HEK293T (cell line): ENCODE results near the gene EFCAB5.

ENCODE experiments used
- ELF4 ChIP-seq: fragments of 450-650 bp; IDR thresholded peaks from 2 replicates; pipeline ENCODE4 v1.6.1; 2017; ENCODE audit warnings: antibody characterized with exemption
- FOXA1 ChIP-seq: fragments of 450-650 bp; IDR thresholded peaks from 2 replicates; pipeline ENCODE4 v1.6.1; 2016; ENCODE audit warnings: mild to moderate bottlenecking
- FOXM1 ChIP-seq: fragments of 450-650 bp; IDR thresholded peaks from 2 replicates; pipeline ENCODE4 v1.6.1; 2017; ENCODE audit warnings: mild to moderate bottlenecking, borderline replicate concordance
- SP1 ChIP-seq: fragments of 450-650 bp; IDR thresholded peaks from 2 replicates; pipeline ENCODE4 v1.6.1; 2017
- SUZ12 ChIP-seq: fragments of 450-650 bp; IDR thresholded peaks from 2 replicates; pipeline ENCODE4 v1.6.1; 2016; ENCODE audit warnings: mild to moderate bottlenecking
- TARDBP ChIP-seq: fragments of 450-650 bp; IDR thresholded peaks from 2 replicates; pipeline ENCODE4 v1.6.1; 2016

- TF ChIP-seq ELF4 (no peak), SP1 (no peak), FOXM1 (no peak), TARDBP (no peak), FOXA1 (no peak), SUZ12 (no peak)
Measured at GRCh38 chr17:30117675-30118081, 176.2 kb downstream of the EFCAB5 start.
